ENCODE measurements around the gene F13A1. TPM values are rescaled to one million over a fixed set of nuclear protein-coding genes. Genes with fewer than 3 reads are reported as not detected.

The F13A1 gene
- total and polyA plus RNA-seq, 8 donors: 6.9 to 74.7 (median 35.9) TPM

DNA sequence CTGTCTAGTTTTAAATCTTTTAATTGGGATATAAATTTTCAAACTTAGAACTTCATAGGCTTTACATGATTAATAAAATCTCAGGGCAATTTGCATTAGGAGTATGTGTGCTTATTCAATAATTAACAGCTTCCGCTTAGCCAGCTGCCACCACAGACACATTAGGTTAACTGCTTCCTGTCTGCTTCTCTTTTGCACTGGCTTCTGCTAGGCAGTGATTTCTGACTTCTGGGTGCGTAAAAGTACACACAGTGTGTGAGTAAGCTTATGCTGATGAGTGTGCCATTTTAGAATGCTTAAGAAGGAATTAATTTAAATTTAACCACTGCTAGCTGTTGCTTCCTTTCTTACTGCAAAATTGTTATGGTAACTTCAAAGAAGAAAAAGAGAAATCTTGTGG lies 73.9 kb downstream of the F13A1 start:
- 30 to 41% (median 33%) methylated on average over 2 of the region's 2 CpGs for WGBS, 5 donors
- TF ChIP-seq CTCF (IDR thresholded peaks at IDR 0.05) (no peak), EP300 (IDR thresholded peaks at IDR 0.05) (no peak), POLR2AphosphoS5 (IDR thresholded peaks at IDR 0.05) (no peak), POLR2A (IDR thresholded peaks at IDR 0.05) (no peak)
- H3K4me3 ChIP-seq: no peak overlapping the region
- peak in 1 of 2 donors; percentile 38 for DNase-seq
- H3K27ac ChIP-seq: no peak overlapping the region
- intact Hi-C loops (cut with DNase I; ENCODE audit: low total_unique reads): no loop called here
- no peaks in the 10 kb centered on the region for H3K9me3 ChIP-seq
- H3K27me3 ChIP-seq: peaks cover 0 to 16% (median 0%) of the 10 kb centered on the region in 3 donors
- H3K4me1 ChIP-seq: no peaks in the 10 kb centered on the region
- H3K36me3 ChIP-seq: no peaks in the 10 kb centered on the region

DNA sequence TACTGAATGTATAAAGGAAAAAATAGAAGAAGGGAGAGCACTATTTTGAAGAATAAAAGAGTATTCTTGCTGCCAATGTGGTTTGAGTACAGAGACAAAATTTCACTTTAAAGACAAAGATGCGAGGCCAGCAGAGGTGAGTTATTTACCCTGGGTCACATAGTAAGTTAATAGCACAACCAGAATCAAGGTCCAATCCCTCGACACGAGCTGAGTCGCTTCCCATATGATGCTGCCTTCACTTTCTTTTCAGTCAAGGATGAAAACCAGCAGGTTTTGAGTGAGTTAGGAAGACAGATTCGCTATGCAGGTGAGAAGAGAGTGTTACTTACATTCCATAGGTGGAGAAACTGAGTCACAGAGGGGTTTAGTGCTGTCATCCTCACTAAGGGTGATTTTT lies 75.8 kb downstream of the F13A1 start:
- intact Hi-C loops (cut with DNase I; ENCODE audit: low total_unique reads): no loop called here
- no peak for TF ChIP-seq POLR2A (IDR thresholded peaks at IDR 0.05)
- TF ChIP-seq POLR2AphosphoS5 (IDR thresholded peaks at IDR 0.05): no peak
- TF ChIP-seq CTCF (IDR thresholded peaks at IDR 0.05): no peak
- TF ChIP-seq EP300 (IDR thresholded peaks at IDR 0.05): no peak
- peaks cover 0 to 10% (median 0%) of the 10 kb centered on the region in 3 donors for H3K27me3 ChIP-seq
- no peak overlapping the region for H3K27ac ChIP-seq
- no peaks in the 10 kb centered on the region for H3K4me1 ChIP-seq
- no peak for DNase-seq
- no peaks in the 10 kb centered on the region for H3K36me3 ChIP-seq
- 76 to 83% (median 78%) methylated on average over 5 of the region's 5 CpGs for WGBS, 5 donors
- no peak overlapping the region for H3K4me3 ChIP-seq
- no peaks in the 10 kb centered on the region for H3K9me3 ChIP-seq

DNA sequence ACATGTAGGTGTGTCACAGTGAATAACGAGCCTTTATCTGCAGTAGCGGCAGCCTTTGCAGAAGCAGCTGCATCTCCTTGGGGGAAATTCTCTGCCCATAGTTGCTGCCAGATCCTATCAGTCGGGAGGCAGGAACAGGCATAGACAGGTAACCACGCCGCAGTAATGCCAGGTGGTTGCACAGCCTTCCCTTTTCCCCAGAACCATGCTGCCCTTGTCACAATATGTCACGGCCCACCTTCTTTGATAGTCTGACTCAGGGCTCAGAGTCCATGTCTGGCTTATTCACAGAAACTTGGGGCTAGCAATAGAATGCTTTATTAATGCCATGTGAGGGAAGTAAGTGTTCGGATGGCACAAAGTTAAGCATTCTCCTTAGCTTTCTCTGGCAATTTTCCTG lies 76.6 kb downstream of the F13A1 start:
- Histone ChIP-seq H3K4me1 (no peaks in the 10 kb centered on the region), H3K27ac (no peak overlapping the region), H3K36me3 (no peaks in the 10 kb centered on the region), H3K9me3 (no peaks in the 10 kb centered on the region), H3K4me3 (no peak overlapping the region), H3K27me3 (peaks cover 0 to 3% (median 0%) of the 10 kb centered on the region in 3 donors)
- WGBS, 5 donors: 45 to 69% (median 56%) methylated on average over 7 of the region's 7 CpGs
- intact Hi-C loops (cut with DNase I; ENCODE audit: low total_unique reads): no loop called here
- TF ChIP-seq EP300 (IDR thresholded peaks at IDR 0.05) (no peak), POLR2AphosphoS5 (IDR thresholded peaks at IDR 0.05) (no peak)
- peak in 1 of 2 donors; percentile 61 for DNase-seq

DNA sequence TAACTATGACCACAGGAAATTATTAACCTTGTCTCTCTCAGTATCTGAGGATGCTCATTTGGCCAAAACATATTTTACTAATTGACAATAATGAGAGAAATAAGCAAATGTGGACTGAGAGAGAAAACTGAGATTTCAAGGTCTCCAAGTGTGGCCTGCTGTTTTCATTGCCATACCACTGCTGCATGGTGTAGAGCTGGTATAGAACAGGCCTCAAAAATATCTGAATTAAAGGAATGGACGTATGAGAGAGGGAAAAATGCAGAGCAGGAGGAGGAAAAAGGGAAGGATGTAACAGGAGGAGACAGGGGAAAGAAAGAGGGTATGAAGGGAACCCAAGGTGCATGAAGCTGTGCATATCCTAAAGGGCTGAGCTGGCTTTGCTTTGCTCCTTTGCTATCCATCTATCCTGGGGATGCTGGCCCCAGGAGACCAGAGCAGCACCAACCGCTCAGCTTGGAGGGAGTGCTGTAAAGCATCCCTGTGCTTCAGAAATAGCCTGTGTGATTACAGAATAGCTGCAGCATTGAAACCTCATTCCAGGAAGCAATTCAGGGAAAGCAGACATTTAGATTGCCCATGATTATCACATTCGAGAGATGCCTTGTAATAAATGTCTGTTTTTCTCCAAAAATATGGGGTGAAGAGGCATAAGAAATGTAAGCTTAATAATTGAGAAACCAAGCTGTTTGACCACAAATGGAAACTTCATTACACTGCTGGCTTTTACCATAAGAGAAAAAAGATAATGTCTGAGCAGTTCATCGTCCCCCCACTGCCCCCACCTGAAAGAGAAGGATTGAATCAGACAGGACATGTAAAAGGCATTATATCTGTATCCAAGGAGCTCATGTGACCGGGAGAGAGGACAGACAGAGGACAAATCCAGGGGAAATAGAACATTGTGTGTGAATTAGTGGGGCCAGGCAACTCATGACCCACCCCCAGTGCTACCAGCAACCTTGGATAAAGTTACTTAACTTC lies 80.6 kb downstream of the F13A1 start:
- 46 to 67% (median 64%) methylated on average over 5 of the region's 5 CpGs for WGBS, 5 donors
- H3K27me3 ChIP-seq: no peaks in the 10 kb centered on the region

More for the DNA sequence above, 80.6 kb downstream of the F13A1 start:
- H3K9me3 ChIP-seq: no peaks in the 10 kb centered on the region
- no peak for DNase-seq
- no peaks in the 10 kb centered on the region for H3K36me3 ChIP-seq
- intact Hi-C loops (cut with DNase I; ENCODE audit: low total_unique reads): no loop called here
- no peaks in the 10 kb centered on the region for H3K4me1 ChIP-seq
- no peak overlapping the region for H3K27ac ChIP-seq
- no peak overlapping the region for H3K4me3 ChIP-seq
- TF ChIP-seq EP300 (IDR thresholded peaks at IDR 0.05): no peak
- no peak for TF ChIP-seq POLR2AphosphoS5 (IDR thresholded peaks at IDR 0.05)
- no peak for TF ChIP-seq CTCF (IDR thresholded peaks at IDR 0.05)
- no peak for TF ChIP-seq POLR2A (IDR thresholded peaks at IDR 0.05)

All from stomach (tissue), 9 donors.